HepG2 (cell line): Measurements from ENCODE around the gene AMPD2. TPM values are rescaled to one million over a fixed set of nuclear protein-coding genes. Genes with fewer than 3 reads are reported as not detected.

Source experiments
- DNMT1 ChIP-seq: sonication (generic); formaldehyde crosslinking; IDR thresholded peaks from 2 replicates; pipeline ENCODE4 v1.5.1; 2020; ENCODE audit warnings: mild to moderate bottlenecking, missing genetic modification reagents
- DPF2 ChIP-seq: sonication (generic); formaldehyde crosslinking; IDR thresholded peaks from 2 replicates; pipeline ENCODE4 v1.4.0; 2020; ENCODE audit warnings: mild to moderate bottlenecking, low read depth, missing genetic modification reagents, borderline replicate concordance
- JUN ChIP-seq: sonication (generic); formaldehyde crosslinking; IDR thresholded peaks from 2 replicates; pipeline ENCODE4 v1.4.0; 2020; ENCODE audit warnings: mild to moderate bottlenecking, missing genetic modification reagents
- NFE2L1 ChIP-seq: sonication (generic); formaldehyde crosslinking; IDR thresholded peaks from 2 replicates; pipeline ENCODE4 v1.4.0; 2020; ENCODE audit warnings: missing genetic modification reagents, mild to moderate bottlenecking, borderline replicate concordance
- NR2C2 ChIP-seq: sonication (generic); formaldehyde crosslinking; IDR thresholded peaks from 2 replicates; pipeline ENCODE4 v1.4.0; 2020; ENCODE audit warnings: missing genetic modification reagents, mild to moderate bottlenecking, moderate library complexity, borderline replicate concordance
- RBFOX2 ChIP-seq: fragments of 200-400 bp; formaldehyde crosslinking; IDR thresholded peaks from 2 replicates; pipeline ENCODE4 v1.6.1; 2017; ENCODE audit warnings: low read depth, mild to moderate bottlenecking, low read length
- RXRA ChIP-seq: sonication (generic); formaldehyde crosslinking; IDR thresholded peaks from 2 replicates; pipeline ENCODE4 v1.5.1; 2020; ENCODE audit warnings: missing genetic modification reagents
- SOX5 ChIP-seq: IDR thresholded peaks from 2 replicates; pipeline ENCODE4 v1.6.1; 2016; ENCODE audit warnings: borderline replicate concordance
- SP2 ChIP-seq: sonication (generic); formaldehyde crosslinking; IDR thresholded peaks from 2 replicates; pipeline ENCODE4 v1.5.1; 2020; ENCODE audit warnings: mild to moderate bottlenecking, missing genetic modification reagents
- U2AF2 ChIP-seq: fragments of 200-400 bp; formaldehyde crosslinking; IDR thresholded peaks from 2 replicates; pipeline ENCODE4 v1.6.1; 2017; ENCODE audit warnings: low read depth, mild to moderate bottlenecking, low read length
- ZIK1 ChIP-seq: sonication (generic); formaldehyde crosslinking; IDR thresholded peaks from 2 replicates; pipeline ENCODE4 v1.5.0; 2020; ENCODE audit warnings: mild to moderate bottlenecking, low read depth, missing genetic modification reagents, borderline replicate concordance
- ZNF337 ChIP-seq: sonication (generic); formaldehyde crosslinking; IDR thresholded peaks from 2 replicates; pipeline ENCODE4 v1.5.1; 2020; ENCODE audit warnings: missing genetic modification reagents, low read depth, mild to moderate bottlenecking, borderline replicate concordance
- ZNF7 ChIP-seq: IDR thresholded peaks from 2 replicates; pipeline ENCODE4 v1.6.1; 2016; ENCODE audit warnings: missing biosample characterization, missing genetic modification reagents
- ZNF777 ChIP-seq: sonication (generic); formaldehyde crosslinking; IDR thresholded peaks from 2 replicates; pipeline ENCODE4 v1.4.0; 2020; ENCODE audit warnings: missing genetic modification reagents
- polyA plus RNA-seq, 8 experiments: library from polyadenylated mRNA; depleted of rRNA in 3 of 8; stranded (reverse) in 7 of 8; unstranded in 1 of 8; fragments of >200 nt; fragmentation: Illumina TruSeq in 4 of 8; extraction: Trizol in 4 of 8; gene quantifications; 2 replicates each; pipeline versions ENCODE4 v1.2.1 to v1.2.3, GENCODE V29; 2011 to 2016; ENCODE audit warnings: low read depth in 4 of 8, missing spikeins in 1 of 8, mixed read lengths in 1 of 8; ENCODE audit not compliant: insufficient read depth in 1 of 8
- total RNA-seq, 5 experiments: library from RNA; depleted of rRNA; stranded (reverse); fragments of >200 nt; fragmentation: Illumina TruSeq; extraction: Trizol; gene quantifications; 2 replicates each; pipeline ENCODE4 v1.2.3, GENCODE V29; 2016; ENCODE audit warnings: low read depth in 1 of 5
- TF ChIP-seq, protein P1 (sequence below): sonication (generic); formaldehyde crosslinking; IDR thresholded peaks from 2 replicates; pipeline ENCODE4 v1.4.0; 2020; ENCODE audit warnings: missing genetic modification reagents, mild to moderate bottlenecking, borderline replicate concordance
- TF ChIP-seq, protein P2 (sequence below): sonication (generic); formaldehyde crosslinking; IDR thresholded peaks from 2 replicates; pipeline ENCODE4 v1.5.1; 2020; ENCODE audit warnings: missing genetic modification reagents, mild to moderate bottlenecking, borderline replicate concordance
- TF ChIP-seq, protein P3 (sequence below): sonication (generic); formaldehyde crosslinking; IDR thresholded peaks from 2 replicates; pipeline ENCODE4 v1.9.0; 2021; ENCODE audit warnings: mild to moderate bottlenecking, missing genetic modification reagents
- TF ChIP-seq, protein P4 (sequence below): sonication (generic); formaldehyde crosslinking; IDR thresholded peaks from 2 replicates; pipeline ENCODE4 v1.8.1; 2023; ENCODE audit warnings: mild to moderate bottlenecking, inconsistent platforms, moderate library complexity, missing genetic modification reagents, borderline replicate concordance

Gene AMPD2
- total and polyA plus RNA-seq, 2 of the 13 experiments (the other 11 are each of a cell fraction or from before 2014, with no cell fraction given), result 62.3 to 82.0 TPM

DNA sequence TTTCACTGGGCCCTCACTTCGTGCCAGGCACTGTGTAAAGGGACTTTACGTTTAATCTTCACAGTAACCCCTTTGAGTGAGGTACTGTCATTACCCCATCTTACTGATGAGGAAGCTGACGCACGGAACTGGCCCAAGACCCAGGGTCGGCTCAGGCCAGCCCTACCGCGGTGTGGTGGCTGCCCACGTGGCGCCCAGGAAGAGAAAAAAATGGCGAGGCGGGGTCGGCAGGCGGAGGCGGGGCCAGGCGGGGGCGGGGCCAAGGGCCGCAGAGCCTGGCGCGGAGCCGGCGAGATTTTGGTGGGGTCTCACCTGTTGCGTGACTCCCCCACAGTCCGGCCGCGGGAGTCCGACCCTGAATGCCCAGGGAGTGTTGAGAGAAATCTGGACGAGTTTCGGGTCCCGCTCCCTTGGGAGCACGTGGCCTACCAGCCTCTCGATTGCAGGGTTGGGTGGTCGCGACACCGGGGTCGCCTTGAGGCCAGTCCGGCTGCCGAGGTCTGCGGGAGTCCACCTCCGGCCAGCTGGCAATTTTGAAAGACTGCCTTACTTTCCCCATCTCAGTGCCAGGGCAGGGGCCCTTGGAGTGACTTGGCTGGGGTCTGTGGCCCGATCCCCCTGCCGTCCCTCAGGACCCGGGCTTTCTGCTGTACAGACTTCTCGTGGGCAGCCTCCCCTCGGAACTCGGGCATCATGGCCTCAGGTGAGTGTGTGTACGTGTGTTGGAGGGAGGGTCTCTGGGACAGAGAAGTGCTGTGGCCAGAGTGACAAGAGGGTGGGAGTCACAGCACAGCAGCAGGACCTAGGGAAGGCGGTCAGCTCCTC is at the start of gene AMPD2, which contains the start of gene GNAT2 (continued):
- TF ChIP-seq NR2C2 (CRISPR knock-in tag) (peak; percentile 2; the same call in 1 of the 2 replicates), ZNF7 (no peak), SP2 (CRISPR knock-in tag) (no peak), RBFOX2 (peak; percentile 76; the same call in 1 of the 2 replicates), ZNF777 (CRISPR knock-in tag) (0 out of 2 replicates have a peak, but pooled peaks have one; percentile 28), NFE2L1 (no peak), ZIK1 (CRISPR knock-in tag) (no peak), ZNF337 (no peak), RXRA (CRISPR knock-in tag) (peak; percentile 91), DPF2 (CRISPR knock-in tag) (no peak), SOX5 (CRISPR knock-in tag) (no peak), DNMT1 (no peak), JUN (no peak), U2AF2 (no peak)
- TF ChIP-seq, protein P1, sequence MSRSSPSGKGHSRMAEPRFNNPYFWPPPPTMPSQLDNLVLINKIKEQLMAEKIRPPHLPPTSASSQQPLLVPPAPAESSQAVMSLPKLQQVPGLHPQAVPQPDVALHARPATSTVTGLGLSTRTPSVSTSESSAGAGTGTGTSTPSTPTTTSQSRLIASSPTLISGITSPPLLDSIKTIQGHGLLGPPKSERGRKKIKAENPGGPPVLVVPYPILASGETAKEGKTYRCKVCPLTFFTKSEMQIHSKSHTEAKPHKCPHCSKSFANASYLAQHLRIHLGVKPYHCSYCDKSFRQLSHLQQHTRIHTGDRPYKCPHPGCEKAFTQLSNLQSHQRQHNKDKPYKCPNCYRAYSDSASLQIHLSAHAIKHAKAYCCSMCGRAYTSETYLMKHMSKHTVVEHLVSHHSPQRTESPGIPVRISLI, result peak; percentile 98
- TF ChIP-seq, protein P2, sequence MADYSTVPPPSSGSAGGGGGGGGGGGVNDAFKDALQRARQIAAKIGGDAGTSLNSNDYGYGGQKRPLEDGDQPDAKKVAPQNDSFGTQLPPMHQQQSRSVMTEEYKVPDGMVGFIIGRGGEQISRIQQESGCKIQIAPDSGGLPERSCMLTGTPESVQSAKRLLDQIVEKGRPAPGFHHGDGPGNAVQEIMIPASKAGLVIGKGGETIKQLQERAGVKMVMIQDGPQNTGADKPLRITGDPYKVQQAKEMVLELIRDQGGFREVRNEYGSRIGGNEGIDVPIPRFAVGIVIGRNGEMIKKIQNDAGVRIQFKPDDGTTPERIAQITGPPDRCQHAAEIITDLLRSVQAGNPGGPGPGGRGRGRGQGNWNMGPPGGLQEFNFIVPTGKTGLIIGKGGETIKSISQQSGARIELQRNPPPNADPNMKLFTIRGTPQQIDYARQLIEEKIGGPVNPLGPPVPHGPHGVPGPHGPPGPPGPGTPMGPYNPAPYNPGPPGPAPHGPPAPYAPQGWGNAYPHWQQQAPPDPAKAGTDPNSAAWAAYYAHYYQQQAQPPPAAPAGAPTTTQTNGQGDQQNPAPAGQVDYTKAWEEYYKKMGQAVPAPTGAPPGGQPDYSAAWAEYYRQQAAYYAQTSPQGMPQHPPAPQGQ, result no peak
- TF ChIP-seq, protein P3, sequence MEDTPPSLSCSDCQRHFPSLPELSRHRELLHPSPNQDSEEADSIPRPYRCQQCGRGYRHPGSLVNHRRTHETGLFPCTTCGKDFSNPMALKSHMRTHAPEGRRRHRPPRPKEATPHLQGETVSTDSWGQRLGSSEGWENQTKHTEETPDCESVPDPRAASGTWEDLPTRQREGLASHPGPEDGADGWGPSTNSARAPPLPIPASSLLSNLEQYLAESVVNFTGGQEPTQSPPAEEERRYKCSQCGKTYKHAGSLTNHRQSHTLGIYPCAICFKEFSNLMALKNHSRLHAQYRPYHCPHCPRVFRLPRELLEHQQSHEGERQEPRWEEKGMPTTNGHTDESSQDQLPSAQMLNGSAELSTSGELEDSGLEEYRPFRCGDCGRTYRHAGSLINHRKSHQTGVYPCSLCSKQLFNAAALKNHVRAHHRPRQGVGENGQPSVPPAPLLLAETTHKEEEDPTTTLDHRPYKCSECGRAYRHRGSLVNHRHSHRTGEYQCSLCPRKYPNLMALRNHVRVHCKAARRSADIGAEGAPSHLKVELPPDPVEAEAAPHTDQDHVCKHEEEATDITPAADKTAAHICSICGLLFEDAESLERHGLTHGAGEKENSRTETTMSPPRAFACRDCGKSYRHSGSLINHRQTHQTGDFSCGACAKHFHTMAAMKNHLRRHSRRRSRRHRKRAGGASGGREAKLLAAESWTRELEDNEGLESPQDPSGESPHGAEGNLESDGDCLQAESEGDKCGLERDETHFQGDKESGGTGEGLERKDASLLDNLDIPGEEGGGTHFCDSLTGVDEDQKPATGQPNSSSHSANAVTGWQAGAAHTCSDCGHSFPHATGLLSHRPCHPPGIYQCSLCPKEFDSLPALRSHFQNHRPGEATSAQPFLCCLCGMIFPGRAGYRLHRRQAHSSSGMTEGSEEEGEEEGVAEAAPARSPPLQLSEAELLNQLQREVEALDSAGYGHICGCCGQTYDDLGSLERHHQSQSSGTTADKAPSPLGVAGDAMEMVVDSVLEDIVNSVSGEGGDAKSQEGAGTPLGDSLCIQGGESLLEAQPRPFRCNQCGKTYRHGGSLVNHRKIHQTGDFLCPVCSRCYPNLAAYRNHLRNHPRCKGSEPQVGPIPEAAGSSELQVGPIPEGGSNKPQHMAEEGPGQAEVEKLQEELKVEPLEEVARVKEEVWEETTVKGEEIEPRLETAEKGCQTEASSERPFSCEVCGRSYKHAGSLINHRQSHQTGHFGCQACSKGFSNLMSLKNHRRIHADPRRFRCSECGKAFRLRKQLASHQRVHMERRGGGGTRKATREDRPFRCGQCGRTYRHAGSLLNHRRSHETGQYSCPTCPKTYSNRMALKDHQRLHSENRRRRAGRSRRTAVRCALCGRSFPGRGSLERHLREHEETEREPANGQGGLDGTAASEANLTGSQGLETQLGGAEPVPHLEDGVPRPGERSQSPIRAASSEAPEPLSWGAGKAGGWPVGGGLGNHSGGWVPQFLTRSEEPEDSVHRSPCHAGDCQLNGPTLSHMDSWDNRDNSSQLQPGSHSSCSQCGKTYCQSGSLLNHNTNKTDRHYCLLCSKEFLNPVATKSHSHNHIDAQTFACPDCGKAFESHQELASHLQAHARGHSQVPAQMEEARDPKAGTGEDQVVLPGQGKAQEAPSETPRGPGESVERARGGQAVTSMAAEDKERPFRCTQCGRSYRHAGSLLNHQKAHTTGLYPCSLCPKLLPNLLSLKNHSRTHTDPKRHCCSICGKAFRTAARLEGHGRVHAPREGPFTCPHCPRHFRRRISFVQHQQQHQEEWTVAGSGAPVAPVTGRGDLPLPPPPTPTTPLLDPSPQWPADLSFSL (CRISPR knock-in tag), result no peak
- TF ChIP-seq, protein P4, sequence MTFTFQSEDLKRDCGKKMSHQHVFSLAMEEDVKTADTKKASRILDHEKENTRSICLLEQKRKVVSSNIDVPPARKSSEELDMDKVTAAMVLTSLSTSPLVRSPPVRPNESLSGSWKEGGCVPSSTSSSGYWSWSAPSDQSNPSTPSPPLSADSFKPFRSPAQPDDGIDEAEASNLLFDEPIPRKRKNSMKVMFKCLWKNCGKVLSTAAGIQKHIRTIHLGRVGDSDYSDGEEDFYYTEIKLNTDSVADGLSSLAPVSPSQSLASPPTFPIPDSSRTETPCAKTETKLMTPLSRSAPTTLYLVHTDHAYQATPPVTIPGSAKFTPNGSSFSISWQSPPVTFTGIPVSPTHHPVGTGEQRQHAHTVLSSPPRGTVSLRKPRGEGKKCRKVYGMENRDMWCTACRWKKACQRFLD (CRISPR knock-in tag), result no peak
